K562 (cell line): ENCODE results near the gene UBLCP1. TPM values are rescaled to one million over a fixed set of nuclear protein-coding genes. Genes with fewer than 3 reads are reported as not detected.

ENCODE experiments used
- ATAC-seq: fragments of 200-7000 bp; cut with Tn5 transposase; 3 replicates; pipeline ENCODE4 v1.9.1; 2020; ENCODE audit warnings: moderate library complexity
- BruUV-seq: library from RNA; stranded (reverse); fragments of 400-500 nt; replicated peaks from 2 replicates; lab custom pipeline; 2021; lab: Mats Ljungman, UMichigan
- CTCF ChIA-PET: fragments of 300-600 bp; formaldehyde crosslinking; extraction: SDS; loops from one replicate; lab custom pipeline; 2021; ENCODE audit warnings: low intra/inter-chr PET ratio; lab: Yijun Ruan, JAX
- POLR2A ChIA-PET: fragments of 300-600, 350-650 bp; sonication (Branson Sonifier 250); formaldehyde crosslinking; extraction: SDS; loops from one replicate; lab custom pipeline; 2021; ENCODE audit warnings: antibody characterized with exemption, inconsistent platforms; lab: Yijun Ruan, JAX
- DNase-seq, 4 experiments: peaks; one replicate each; pipeline versions ENCODE4 v3.0.0 to v3.0.0-alpha.2; 2011 to 2018; ENCODE audit warnings: low spot score in 3 of 4, mixed read lengths in 3 of 4; ENCODE audit errors: extremely low read depth in 1 of 4
- FAIRE-seq: peaks from 2 replicates; lab custom pipeline; 2011; peaks lifted over from hg19 to GRCh38; lab: Jason Lieb, UNC
- H2AFZ ChIP-seq: 2 replicates; pipeline ENCODE4 v1.6.0; 2011; ENCODE audit warnings: low read depth, low read length, control low read depth, inconsistent platforms
- H3K27ac ChIP-seq: fragments of 200-600 bp; 3 replicates; pipeline ENCODE4 v1.8.0; 2011; ENCODE audit warnings: low read depth, mild to moderate bottlenecking, control low read depth, inconsistent platforms, low read length, moderate library complexity, mixed read lengths; ENCODE audit errors: extremely low read depth
- H3K27me3 ChIP-seq, 2 experiments: fragments of 300-600 bp in 1 of 2; 2 replicates in 1 of 2; 3 replicates in 1 of 2; pipeline versions ENCODE4 v1.6.0 to v1.8.0; 2011; ENCODE audit warnings: inconsistent platforms in 2 of 2, low read length in 2 of 2, mild to moderate bottlenecking in 1 of 2, mixed read lengths in 1 of 2, moderate library complexity in 1 of 2; ENCODE audit not compliant: control insufficient read depth in 2 of 2, insufficient read depth in 2 of 2
- H3K36me3 ChIP-seq: fragments of 300-600 bp; 3 replicates; pipeline ENCODE4 v1.8.0; 2011; ENCODE audit warnings: mild to moderate bottlenecking, low read length, inconsistent platforms; ENCODE audit not compliant: control insufficient read depth, insufficient read depth
- H3K4me1 ChIP-seq, 2 experiments: fragments of 200-600 bp in 1 of 2; replicated peaks in 1 of 2; 2 replicates in 1 of 2; 3 replicates in 1 of 2; pipeline versions ENCODE4 v1.5.1 to v1.8.0; 2011; ENCODE audit warnings: inconsistent platforms in 2 of 2, low read length in 2 of 2, mild to moderate bottlenecking in 1 of 2, mixed read lengths in 1 of 2, moderate library complexity in 1 of 2; ENCODE audit not compliant: control insufficient read depth in 2 of 2, insufficient read depth in 2 of 2
- H3K4me2 ChIP-seq: 2 replicates; pipeline ENCODE4 v1.6.1; 2011; ENCODE audit warnings: low read length, control low read depth, inconsistent platforms, mixed read lengths; ENCODE audit not compliant: insufficient read depth
- H3K4me3 ChIP-seq: fragments of 200-600 bp; sonication (generic), shearing (Covaris generic); 2 replicates; pipeline ENCODE4 v1.5.1; 2016; ENCODE audit warnings: control low read depth, inconsistent platforms
- H3K79me2 ChIP-seq: fragments of 200-600 bp; 3 replicates; pipeline ENCODE4 v1.8.0; 2011; ENCODE audit warnings: low read length, inconsistent platforms; ENCODE audit not compliant: control insufficient read depth, insufficient read depth
- H3K9ac ChIP-seq, 2 experiments: 2 replicates each; pipeline versions ENCODE4 v1.6.0 to v1.6.1; 2011; ENCODE audit warnings: low read depth in 2 of 2, low read length in 2 of 2, control low read depth in 1 of 2, inconsistent platforms in 1 of 2, mild to moderate bottlenecking in 1 of 2, mixed read lengths in 1 of 2; ENCODE audit not compliant: insufficient read depth in 1 of 2
- H3K9me1 ChIP-seq: one replicate; pipeline ENCODE4 v1.6.0; 2011; ENCODE audit warnings: inconsistent platforms, mild to moderate bottlenecking, low read length, moderate library complexity; ENCODE audit not compliant: control insufficient read depth, insufficient read depth
- H3K9me3 ChIP-seq: replicated peaks from 2 replicates; pipeline ENCODE4 v1.5.1; 2011; ENCODE audit warnings: low read depth, low read length, inconsistent platforms; ENCODE audit not compliant: control insufficient read depth, insufficient read depth
- H4K20me1 ChIP-seq: replicated peaks from 2 replicates; pipeline ENCODE4 v1.6.1; 2011; ENCODE audit warnings: low read length, inconsistent platforms, mixed read lengths; ENCODE audit not compliant: control insufficient read depth, insufficient read depth
- CEBPB ChIP-seq: fragments of 450-650 bp; IDR thresholded peaks from 2 replicates; pipeline ENCODE4 v1.6.1; 2016; ENCODE audit warnings: missing genetic modification characterization, missing compliant biosample characterization
- CEBPG ChIP-seq, 3 experiments: fragments of 200-800 bp in 1 of 3; sonication (Bioruptor generic) in 1 of 3; sonication (generic) in 1 of 3; formaldehyde crosslinking in 1 of 3; IDR thresholded peaks in 2 of 3; conservative IDR thresholded peaks in 1 of 3; 2 replicates each; pipeline versions ENCODE4 v1.6.1 to v1.8.0; 2016 to 2022; ENCODE audit warnings: missing compliant biosample characterization in 2 of 3, missing genetic modification characterization in 2 of 3, mild to moderate bottlenecking in 1 of 3, missing genetic modification reagents in 1 of 3
- MAFG ChIP-seq: fragments of 450-650 bp; conservative IDR thresholded peaks from 2 replicates; pipeline ENCODE4 v1.6.1; 2016; ENCODE audit warnings: missing genetic modification characterization, missing compliant biosample characterization
- MCM5 ChIP-seq: fragments of 450-650 bp; IDR thresholded peaks from 2 replicates; pipeline ENCODE4 v1.6.1; 2016; ENCODE audit warnings: low read depth
- SPI1 ChIP-seq: IDR thresholded peaks from 2 replicates; pipeline ENCODE4 v1.6.1; 2011; ENCODE audit warnings: low read depth, low read length, control low read depth, borderline replicate concordance
- TOE1 ChIP-seq, 2 experiments: fragments of 450-650 bp in 1 of 2; sonication (generic) in 1 of 2; formaldehyde crosslinking in 1 of 2; IDR thresholded peaks; 2 replicates each; pipeline versions ENCODE4 v1.7.1 to v1.8.0; 2016 to 2022; ENCODE audit warnings: borderline replicate concordance in 2 of 2, mild to moderate bottlenecking in 2 of 2, antibody characterized with exemption in 1 of 2, inconsistent platforms in 1 of 2, low read depth in 1 of 2, missing genetic modification reagents in 1 of 2, moderate library complexity in 1 of 2
- ZEB2 ChIP-seq: fragments of 450-650 bp; IDR thresholded peaks from 2 replicates; pipeline ENCODE4 v1.6.1; 2016
- WGBS: fragments of 100-300 bp; shearing (Covaris generic); methylation state at CpG from one replicate; pipeline ENCODE4 v1.1.6; 2016; ENCODE audit warnings: low coverage, mixed read lengths; ENCODE audit not compliant: insufficient coverage; ENCODE audit errors: missing lambda C conversion rate; 5-methylcytosine and 5-hydroxymethylcytosine counted together
- in situ Hi-C: fragments of 300-500 bp; cut with MboI; formaldehyde crosslinking; loops from 4 replicates; pipeline ENCODE4 v1.15.0; 2018; ENCODE audit warnings: inconsistent platforms, mixed read lengths
- intact Hi-C: fragments of 100-400 bp; cut with micrococcal nuclease; formaldehyde crosslinking; loops from 2 replicates; pipeline ENCODE4 v1.14.2; 2022
- polyA plus RNA-seq, 8 experiments: library from polyadenylated mRNA; depleted of rRNA in 4 of 8; stranded (reverse) in 5 of 8; unstranded in 3 of 8; fragments of >200 nt; fragmentation: Nextera tagmentation in 2 of 8; fragmentation: Illumina TruSeq in 1 of 8; extraction: Ambion mirVana in 2 of 8; extraction: Trizol in 1 of 8; gene quantifications; 2 replicates each; pipeline versions ENCODE4 v1.2.1 to v1.2.3, GENCODE V29; 2011 to 2014; ENCODE audit warnings: inconsistent platforms in 1 of 8, missing spikeins in 1 of 8
- total RNA-seq, 7 experiments: library from RNA; depleted of rRNA in 6 of 7; stranded (reverse); fragments of >200 nt in 6 of 7; fragmentation: Illumina TruSeq in 2 of 7; extraction: Trizol in 2 of 7; gene quantifications; 2 replicates each; pipeline versions ENCODE4 v1.2.1 to v1.2.3, GENCODE V29; 2011 to 2021; ENCODE audit warnings: low replicate concordance in 1 of 7
- TF ChIP-seq, protein P1 (sequence below): sonication (generic); formaldehyde crosslinking; IDR thresholded peaks from 2 replicates; pipeline ENCODE4 v1.8.0; 2022; ENCODE audit warnings: mild to moderate bottlenecking, missing genetic modification reagents
- TF ChIP-seq, protein P2 (sequence below): IDR thresholded peaks from 2 replicates; pipeline ENCODE4 v1.6.1; 2014; ENCODE audit warnings: antibody characterized with exemption
- TF ChIP-seq, protein P3 (sequence below): sonication (generic); formaldehyde crosslinking; IDR thresholded peaks from 2 replicates; pipeline ENCODE4 v1.5.0; 2020; ENCODE audit warnings: missing genetic modification reagents

UBLCP1 gene
- total and polyA plus RNA-seq, 9 of the 15 experiments (the other 6 are each of a cell fraction or from before 2014, with no cell fraction given): 18.8 to 39.8 (median 30.2) TPM

DNA sequence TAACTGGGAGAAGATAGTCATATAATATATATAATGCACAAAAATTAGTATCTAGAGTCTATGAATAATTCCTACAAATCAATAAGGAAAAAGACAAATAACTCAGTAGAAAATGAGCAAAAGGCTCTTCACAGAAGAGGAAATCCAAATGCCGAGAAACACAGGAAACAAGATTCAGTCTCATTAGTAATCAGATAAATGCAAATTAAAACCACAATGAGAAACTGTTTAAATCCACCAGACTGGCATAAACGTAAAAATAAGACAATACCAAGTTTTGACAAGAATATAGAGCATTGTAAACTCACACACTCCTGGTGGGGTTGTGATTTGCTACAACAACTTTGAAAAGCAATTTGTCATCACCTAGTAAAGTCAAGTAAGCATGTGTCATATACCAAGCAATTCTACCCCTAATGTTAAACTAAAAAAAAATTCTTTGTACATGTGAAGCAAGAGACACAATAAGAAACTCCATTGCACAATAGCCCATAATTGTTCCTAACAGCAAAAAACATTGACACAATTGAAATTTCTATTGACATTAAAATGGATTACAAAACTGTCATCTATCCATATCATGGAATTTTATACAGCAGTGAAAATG is 21.0 kb upstream of the UBLCP1 start:
- intact Hi-C loops: no loop called here
- in situ Hi-C loops: no loop called here
- Histone ChIP-seq H2AFZ (no peak overlapping the region), H3K36me3 (no peaks in the 10 kb centered on the region), H3K79me2 (no peaks in the 10 kb centered on the region), H3K9me1 (no peaks in the 10 kb centered on the region), H4K20me1 (no peaks in the 10 kb centered on the region), H3K9me3 (no peaks in the 10 kb centered on the region), H3K4me1 (peaks cover 0 to 9% of the 10 kb centered on the region in 2 experiments; a peak in 3 of 5 replicates), H3K27me3 (no peaks in the 10 kb centered on the region), H3K9ac (no peak overlapping the region), H3K27ac (no peak overlapping the region), H3K4me3 (no peak overlapping the region), H3K4me2 (no peak overlapping the region)
- ChIA-PET POLR2A (no interaction called here), CTCF (no interaction called here)
- BruUV-seq: no TSS peak
- TF ChIP-seq CEBPB (tag) (peak; percentile 76), CEBPG (CRISPR knock-in tag; IDR thresholded peaks at IDR 0.05) (no peak), CEBPG (tag; conservative IDR thresholded peaks at IDR 0.05 in 1 of 2, IDR thresholded peaks at IDR 0.05 in 1 of 2) (peak; percentile 24 to 67; a peak in 2 of 4 replicates)
- TF ChIP-seq, protein P1, sequence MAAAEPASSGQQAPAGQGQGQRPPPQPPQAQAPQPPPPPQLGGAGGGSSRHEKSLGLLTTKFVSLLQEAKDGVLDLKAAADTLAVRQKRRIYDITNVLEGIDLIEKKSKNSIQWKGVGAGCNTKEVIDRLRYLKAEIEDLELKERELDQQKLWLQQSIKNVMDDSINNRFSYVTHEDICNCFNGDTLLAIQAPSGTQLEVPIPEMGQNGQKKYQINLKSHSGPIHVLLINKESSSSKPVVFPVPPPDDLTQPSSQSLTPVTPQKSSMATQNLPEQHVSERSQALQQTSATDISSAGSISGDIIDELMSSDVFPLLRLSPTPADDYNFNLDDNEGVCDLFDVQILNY (CRISPR knock-in tag): no peak
- 28% methylated on average over 2 of the region's 2 CpGs for WGBS
- DNase-seq (no peak), ATAC-seq (no peak), FAIRE-seq (no peak)

GRCh38 chr5:159242656-159243055 is 20.4 kb upstream of the UBLCP1 start:
- no peaks in the 10 kb centered on the region for H3K36me3 ChIP-seq
- no peak for ATAC-seq
- TF ChIP-seq ZEB2 (no peak), CEBPG (CRISPR knock-in tag; IDR thresholded peaks at IDR 0.05) (no peak), CEBPG (tag; conservative IDR thresholded peaks at IDR 0.05 in 1 of 2, IDR thresholded peaks at IDR 0.05 in 1 of 2) (0 out of 4 replicates have a peak, but pooled peaks of 1 of the 2 experiments have one; percentile 3), SPI1 (no peak), TOE1 (IDR thresholded peaks at IDR 0.05; ENCODE audit: borderline replicate concordance) (no peak), TOE1 (CRISPR knock-in tag; IDR thresholded peaks at IDR 0.05; ENCODE audit: borderline replicate concordance, low read depth) (no peak), MCM5 (no peak), MAFG (tag) (no peak)
- TF ChIP-seq, protein P2, sequence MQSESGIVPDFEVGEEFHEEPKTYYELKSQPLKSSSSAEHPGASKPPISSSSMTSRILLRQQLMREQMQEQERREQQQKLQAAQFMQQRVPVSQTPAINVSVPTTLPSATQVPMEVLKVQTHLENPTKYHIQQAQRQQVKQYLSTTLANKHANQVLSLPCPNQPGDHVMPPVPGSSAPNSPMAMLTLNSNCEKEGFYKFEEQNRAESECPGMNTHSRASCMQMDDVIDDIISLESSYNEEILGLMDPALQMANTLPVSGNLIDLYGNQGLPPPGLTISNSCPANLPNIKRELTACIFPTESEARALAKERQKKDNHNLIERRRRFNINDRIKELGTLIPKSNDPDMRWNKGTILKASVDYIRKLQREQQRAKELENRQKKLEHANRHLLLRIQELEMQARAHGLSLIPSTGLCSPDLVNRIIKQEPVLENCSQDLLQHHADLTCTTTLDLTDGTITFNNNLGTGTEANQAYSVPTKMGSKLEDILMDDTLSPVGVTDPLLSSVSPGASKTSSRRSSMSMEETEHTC: no peak
- TF ChIP-seq, protein P3, sequence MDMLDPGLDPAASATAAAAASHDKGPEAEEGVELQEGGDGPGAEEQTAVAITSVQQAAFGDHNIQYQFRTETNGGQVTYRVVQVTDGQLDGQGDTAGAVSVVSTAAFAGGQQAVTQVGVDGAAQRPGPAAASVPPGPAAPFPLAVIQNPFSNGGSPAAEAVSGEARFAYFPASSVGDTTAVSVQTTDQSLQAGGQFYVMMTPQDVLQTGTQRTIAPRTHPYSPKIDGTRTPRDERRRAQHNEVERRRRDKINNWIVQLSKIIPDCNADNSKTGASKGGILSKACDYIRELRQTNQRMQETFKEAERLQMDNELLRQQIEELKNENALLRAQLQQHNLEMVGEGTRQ: no peak
- no peak for FAIRE-seq
- no peaks in the 10 kb centered on the region for H3K27me3 ChIP-seq
- intact Hi-C loops: no loop called here
- no peak overlapping the region for H3K4me2 ChIP-seq
- no peak for DNase-seq
- in situ Hi-C loops: no loop called here
- H4K20me1 ChIP-seq: no peaks in the 10 kb centered on the region
- no peak overlapping the region for H3K27ac ChIP-seq
- BruUV-seq: no TSS peak
- H3K4me3 ChIP-seq: no peak overlapping the region
- ChIA-PET POLR2A (no interaction called here), CTCF (no interaction called here)
- H2AFZ ChIP-seq: no peak overlapping the region
- H3K4me1 ChIP-seq: peaks cover 0 to 9% of the 10 kb centered on the region in 2 experiments; a peak in 3 of 5 replicates
- H3K9me1 ChIP-seq: no peaks in the 10 kb centered on the region
- WGBS: 55% methylated on average over 4 of the region's 4 CpGs
- H3K9me3 ChIP-seq: no peaks in the 10 kb centered on the region
- H3K79me2 ChIP-seq: no peaks in the 10 kb centered on the region
- H3K9ac ChIP-seq: no peak overlapping the region
